ENCODE measurements around the gene GCNA.

DNA sequence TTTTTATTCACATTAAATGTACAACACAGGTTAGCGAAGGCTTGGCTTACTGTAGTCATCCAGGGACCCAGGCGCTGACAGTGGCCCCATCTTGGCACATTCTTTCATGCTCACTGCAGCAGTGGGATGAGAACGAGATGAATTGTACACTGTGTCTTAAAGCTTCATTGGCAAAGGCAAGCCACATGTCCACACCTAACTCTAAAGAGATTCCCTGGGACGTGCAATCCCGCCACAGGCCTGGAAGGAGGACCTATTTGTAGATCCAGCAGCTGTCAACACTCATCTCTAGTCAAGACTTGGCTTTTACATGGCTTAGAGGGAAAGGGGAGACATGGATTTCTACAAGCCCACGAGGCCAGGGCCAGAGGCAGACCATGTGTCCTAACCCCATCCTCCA, 56.1 kb downstream of the GCNA start:
- TF ChIP-seq, protein P1, sequence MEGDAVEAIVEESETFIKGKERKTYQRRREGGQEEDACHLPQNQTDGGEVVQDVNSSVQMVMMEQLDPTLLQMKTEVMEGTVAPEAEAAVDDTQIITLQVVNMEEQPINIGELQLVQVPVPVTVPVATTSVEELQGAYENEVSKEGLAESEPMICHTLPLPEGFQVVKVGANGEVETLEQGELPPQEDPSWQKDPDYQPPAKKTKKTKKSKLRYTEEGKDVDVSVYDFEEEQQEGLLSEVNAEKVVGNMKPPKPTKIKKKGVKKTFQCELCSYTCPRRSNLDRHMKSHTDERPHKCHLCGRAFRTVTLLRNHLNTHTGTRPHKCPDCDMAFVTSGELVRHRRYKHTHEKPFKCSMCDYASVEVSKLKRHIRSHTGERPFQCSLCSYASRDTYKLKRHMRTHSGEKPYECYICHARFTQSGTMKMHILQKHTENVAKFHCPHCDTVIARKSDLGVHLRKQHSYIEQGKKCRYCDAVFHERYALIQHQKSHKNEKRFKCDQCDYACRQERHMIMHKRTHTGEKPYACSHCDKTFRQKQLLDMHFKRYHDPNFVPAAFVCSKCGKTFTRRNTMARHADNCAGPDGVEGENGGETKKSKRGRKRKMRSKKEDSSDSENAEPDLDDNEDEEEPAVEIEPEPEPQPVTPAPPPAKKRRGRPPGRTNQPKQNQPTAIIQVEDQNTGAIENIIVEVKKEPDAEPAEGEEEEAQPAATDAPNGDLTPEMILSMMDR (IDR thresholded peaks at IDR 0.05) = no peak
- TF ChIP-seq TEAD4 (CRISPR knock-in tag; IDR thresholded peaks at IDR 0.05) (no peak), ZNF263 (CRISPR knock-in tag; IDR thresholded peaks at IDR 0.05; ENCODE audit: low read depth) (no peak)

Measured in WTC11 (cell line).